ENCODE results near the gene EREG.

DNA sequence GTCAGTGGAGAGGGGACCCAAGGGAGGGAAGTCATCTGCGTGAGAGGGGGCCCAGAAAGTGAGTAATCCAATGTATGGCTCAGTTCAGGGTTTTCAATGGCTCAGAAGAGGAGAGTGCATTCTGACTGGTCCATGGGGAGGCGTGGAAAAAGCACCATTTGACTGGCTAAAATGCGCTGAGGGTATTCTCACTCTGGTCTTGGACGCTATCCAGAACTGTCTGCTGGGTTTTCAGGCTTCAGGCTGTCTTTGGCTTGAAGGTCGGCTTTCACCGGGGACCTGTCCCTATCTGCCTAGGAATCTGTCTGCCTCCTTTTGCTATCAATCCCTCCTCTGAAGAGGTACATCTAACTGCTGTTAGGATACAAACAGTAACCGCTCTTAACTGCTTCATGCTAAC, 30.3 kb upstream of the EREG start:
- TF ChIP-seq, protein P1, sequence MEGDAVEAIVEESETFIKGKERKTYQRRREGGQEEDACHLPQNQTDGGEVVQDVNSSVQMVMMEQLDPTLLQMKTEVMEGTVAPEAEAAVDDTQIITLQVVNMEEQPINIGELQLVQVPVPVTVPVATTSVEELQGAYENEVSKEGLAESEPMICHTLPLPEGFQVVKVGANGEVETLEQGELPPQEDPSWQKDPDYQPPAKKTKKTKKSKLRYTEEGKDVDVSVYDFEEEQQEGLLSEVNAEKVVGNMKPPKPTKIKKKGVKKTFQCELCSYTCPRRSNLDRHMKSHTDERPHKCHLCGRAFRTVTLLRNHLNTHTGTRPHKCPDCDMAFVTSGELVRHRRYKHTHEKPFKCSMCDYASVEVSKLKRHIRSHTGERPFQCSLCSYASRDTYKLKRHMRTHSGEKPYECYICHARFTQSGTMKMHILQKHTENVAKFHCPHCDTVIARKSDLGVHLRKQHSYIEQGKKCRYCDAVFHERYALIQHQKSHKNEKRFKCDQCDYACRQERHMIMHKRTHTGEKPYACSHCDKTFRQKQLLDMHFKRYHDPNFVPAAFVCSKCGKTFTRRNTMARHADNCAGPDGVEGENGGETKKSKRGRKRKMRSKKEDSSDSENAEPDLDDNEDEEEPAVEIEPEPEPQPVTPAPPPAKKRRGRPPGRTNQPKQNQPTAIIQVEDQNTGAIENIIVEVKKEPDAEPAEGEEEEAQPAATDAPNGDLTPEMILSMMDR (IDR thresholded peaks at IDR 0.05): no peak
- TF ChIP-seq EP300 (IDR thresholded peaks at IDR 0.05; ENCODE audit: low read depth): no peak
- no peak for TF ChIP-seq POLR2AphosphoS5 (IDR thresholded peaks at IDR 0.05)
- TF ChIP-seq POLR2A (IDR thresholded peaks at IDR 0.05): no peak
